ENCODE measurements around the gene CENPX. TPM values are rescaled to one million over a fixed set of nuclear protein-coding genes. Genes with fewer than 3 reads are reported as not detected.

CENPX gene
- total RNA-seq, 1 donor from 2014 or later, result 26.3 TPM

DNA sequence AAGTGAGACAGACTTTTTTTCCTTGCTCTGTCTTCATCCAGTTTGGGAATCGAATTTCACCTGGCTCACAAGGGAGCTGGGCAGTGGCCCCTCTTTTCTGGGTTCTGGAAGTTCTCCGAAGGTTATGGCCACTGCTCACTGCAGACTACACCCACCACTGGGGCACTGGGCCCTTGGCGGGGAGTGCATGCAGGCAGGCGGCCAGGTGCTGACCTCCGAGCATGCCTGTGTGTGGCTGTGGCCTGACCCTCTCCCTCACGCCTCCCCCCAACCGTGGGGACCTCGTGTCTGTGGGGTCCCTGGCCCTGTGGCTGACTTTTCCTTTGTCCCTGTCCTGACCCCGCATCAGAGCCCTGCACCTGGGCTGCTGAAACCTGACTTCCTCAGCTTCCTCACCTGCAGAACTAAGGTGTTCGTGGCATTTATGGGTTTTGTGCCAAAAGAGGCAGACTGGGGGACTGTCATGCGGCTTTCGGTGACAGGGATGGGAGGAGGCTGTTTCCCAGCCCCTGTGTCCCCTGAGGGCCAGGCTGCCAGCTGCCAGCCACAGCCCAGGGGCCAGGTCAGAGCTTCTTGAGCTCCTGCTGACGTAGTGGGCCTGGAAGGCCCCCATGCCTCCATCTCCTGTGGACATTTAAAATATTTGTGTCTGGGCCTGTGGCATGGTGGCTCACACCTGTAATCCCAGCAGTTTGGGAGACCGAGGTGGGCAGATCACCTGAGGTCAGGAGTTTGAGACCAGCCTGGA, 23.8 kb downstream of the CENPX start:
- Histone ChIP-seq H3K27ac (replicated peaks) (no peak overlapping the region), H3K4me3 (no peak overlapping the region), H3K4me1 (peaks cover 22% of the 10 kb centered on the region), H3K36me3 (peaks cover 15% of the 10 kb centered on the region), H3K27me3 (ENCODE audit: low read depth) (no peaks in the 10 kb centered on the region), H3K9me3 (replicated peaks) (no peaks in the 10 kb centered on the region)
- DNase-seq, result no peak
- intact Hi-C loops (cut with micrococcal nuclease), result no loop called here
- no peak for TF ChIP-seq CTCF (IDR thresholded peaks at IDR 0.05; ENCODE audit: borderline replicate concordance)

DNA sequence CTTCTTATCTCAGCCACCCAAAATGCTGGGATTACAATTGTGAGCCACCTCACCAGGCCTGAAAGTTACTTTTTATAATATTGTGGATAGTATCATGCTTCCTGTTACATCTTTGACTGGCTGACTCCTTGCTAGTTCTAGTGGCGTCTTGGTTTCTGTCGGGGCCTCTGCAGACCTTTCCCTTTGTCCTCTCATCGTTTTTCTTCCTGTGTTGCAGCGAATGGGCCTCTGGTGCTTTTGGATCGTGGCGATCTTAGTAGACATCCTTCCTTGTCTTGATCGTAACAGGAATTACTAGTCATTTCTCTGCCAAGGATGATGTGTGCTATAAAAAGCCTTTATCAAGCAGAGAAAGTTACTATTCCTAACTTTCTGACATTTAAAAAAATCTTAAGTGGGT, 24.5 kb downstream of the CENPX start:
- no peak for TF ChIP-seq CTCF (IDR thresholded peaks at IDR 0.05; ENCODE audit: borderline replicate concordance)
- H3K27me3 ChIP-seq (ENCODE audit: low read depth), result no peaks in the 10 kb centered on the region
- no peak for DNase-seq
- H3K4me3 ChIP-seq, result no peak overlapping the region
- peaks cover 15% of the 10 kb centered on the region for H3K36me3 ChIP-seq
- intact Hi-C loops (cut with micrococcal nuclease), result no loop called here
- H3K27ac ChIP-seq (replicated peaks), result no peak overlapping the region
- H3K4me1 ChIP-seq, result peaks cover 15% of the 10 kb centered on the region
- no peaks in the 10 kb centered on the region for H3K9me3 ChIP-seq (replicated peaks)

GRCh38 chr17:81996757-81997441, 25.8 kb downstream of the CENPX start:
- no peak for DNase-seq
- intact Hi-C loops (cut with micrococcal nuclease), result no loop called here
- no peaks in the 10 kb centered on the region for H3K9me3 ChIP-seq (replicated peaks)
- no peak overlapping the region for H3K27ac ChIP-seq (replicated peaks)
- peaks cover 17% of the 10 kb centered on the region for H3K4me1 ChIP-seq
- H3K4me3 ChIP-seq, result no peak overlapping the region
- H3K27me3 ChIP-seq (ENCODE audit: low read depth), result no peaks in the 10 kb centered on the region
- no peak for TF ChIP-seq CTCF (IDR thresholded peaks at IDR 0.05; ENCODE audit: borderline replicate concordance)
- peaks cover 15% of the 10 kb centered on the region for H3K36me3 ChIP-seq

- intact Hi-C loops (cut with micrococcal nuclease), result no loop called here
- H3K27me3 ChIP-seq (ENCODE audit: low read depth), result no peaks in the 10 kb centered on the region
- no peak overlapping the region for H3K27ac ChIP-seq (replicated peaks)
- no peak overlapping the region for H3K4me3 ChIP-seq
- DNase-seq, result no peak
- peaks cover 23% of the 10 kb centered on the region for H3K4me1 ChIP-seq
- no peaks in the 10 kb centered on the region for H3K9me3 ChIP-seq (replicated peaks)
- peaks cover 15% of the 10 kb centered on the region for H3K36me3 ChIP-seq
- no peak for TF ChIP-seq CTCF (IDR thresholded peaks at IDR 0.05; ENCODE audit: borderline replicate concordance)
These were observed 26.4 kb downstream of the CENPX start for GRCh38 chr17:81996232-81996756.

DNA sequence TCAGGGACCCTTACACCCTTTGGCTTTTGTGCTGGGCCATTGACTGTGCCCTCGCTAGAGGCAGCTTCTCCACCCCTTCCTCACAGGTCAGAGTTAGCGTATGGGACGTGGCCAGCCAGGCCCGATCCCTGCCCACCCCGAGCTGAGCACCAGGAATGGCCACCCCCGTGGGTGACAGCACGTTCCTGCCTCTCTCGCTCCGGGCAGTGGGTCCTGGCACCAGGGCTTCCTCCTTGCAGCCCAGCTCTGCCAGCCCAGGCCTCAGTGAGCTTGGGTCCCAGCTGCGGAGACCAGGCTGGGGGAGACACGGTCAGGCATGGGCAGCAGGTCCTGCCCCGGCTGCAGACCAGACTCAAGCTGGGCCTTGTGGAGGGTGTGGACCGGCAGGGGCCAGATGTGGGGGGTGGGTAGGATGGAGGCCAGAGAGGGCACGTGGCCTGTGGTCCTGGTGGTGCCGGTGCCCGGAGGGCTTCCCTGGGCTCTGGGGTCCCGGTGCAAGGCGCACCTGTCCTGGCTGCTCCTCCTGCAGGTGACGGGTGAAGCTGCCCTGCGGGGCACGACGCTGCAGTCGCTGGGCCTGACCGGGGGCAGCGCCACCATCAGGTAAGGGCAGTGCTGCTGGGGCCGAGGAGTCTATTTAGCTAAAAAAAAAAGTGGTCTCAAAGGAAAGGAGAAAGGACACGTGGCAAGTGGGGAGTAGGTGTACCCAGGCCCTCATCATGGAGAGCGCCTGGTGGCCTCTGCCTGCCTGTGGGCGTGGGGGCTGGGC, 27.0 kb downstream of the CENPX start:
- Histone ChIP-seq H3K9me3 (replicated peaks) (no peaks in the 10 kb centered on the region), H3K27me3 (ENCODE audit: low read depth) (no peaks in the 10 kb centered on the region), H3K27ac (replicated peaks) (no peak overlapping the region), H3K4me1 (peaks cover 29% of the 10 kb centered on the region), H3K36me3 (peaks cover 15% of the 10 kb centered on the region), H3K4me3 (no peak overlapping the region)
- intact Hi-C loops (cut with micrococcal nuclease), result no loop called here
- no peak for TF ChIP-seq CTCF (IDR thresholded peaks at IDR 0.05; ENCODE audit: borderline replicate concordance)
- no peak for DNase-seq

Data from left ventricle myocardium inferior (tissue), 1 donor.